Retinal pigment epithelial cell (primary cell): ENCODE results near the gene SUGP2.
"Not testable (repeated sequence)": the region's sequence is repeated elsewhere in the genome, so short reads cannot be mapped to it uniquely, and the experiment has no call there.

ENCODE experiments used
- DNase-seq: peaks from one replicate; pipeline ENCODE4 v3.0.0-alpha.2; 2010; ENCODE audit warnings: low read depth
- H3K4me3 ChIP-seq: 2 replicates; pipeline ENCODE4 v1.5.1; 2011; ENCODE audit warnings: mild to moderate bottlenecking, low read length, control low read depth, moderate library complexity
- CTCF ChIP-seq: conservative IDR thresholded peaks from 2 replicates; pipeline ENCODE4 v1.5.1; 2011; ENCODE audit warnings: low read depth, low read length, control low read depth, inconsistent platforms

Gene SUGP2

GRCh38 chr19:18967358-18968146, 65.8 kb downstream of the SUGP2 start:
- no peak for DNase-seq
- TF ChIP-seq CTCF, result no peak
- H3K4me3 ChIP-seq, result no peak overlapping the region

DNA sequence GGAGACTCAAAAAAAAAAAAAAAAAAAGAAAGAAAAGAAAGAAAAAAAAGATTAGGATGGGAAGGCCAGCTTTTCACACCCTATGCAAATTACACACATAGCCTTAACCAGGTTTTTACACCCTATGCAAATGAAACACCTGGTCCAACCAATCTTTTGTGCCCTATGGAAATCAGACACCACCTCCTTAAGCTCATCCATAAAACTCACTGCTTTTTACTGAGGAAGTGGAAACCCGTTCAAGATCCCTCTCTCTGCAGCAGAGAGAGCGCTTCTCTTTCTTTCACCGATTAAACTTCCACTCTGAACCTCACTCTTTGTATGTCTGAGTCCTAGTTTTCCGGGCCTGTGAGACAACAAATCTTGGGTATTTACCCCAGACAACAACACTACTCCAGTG, 67.0 kb downstream of the SUGP2 start:
- H3K4me3 ChIP-seq, result no peak overlapping the region
- no peak for TF ChIP-seq CTCF
- no peak for DNase-seq

DNA sequence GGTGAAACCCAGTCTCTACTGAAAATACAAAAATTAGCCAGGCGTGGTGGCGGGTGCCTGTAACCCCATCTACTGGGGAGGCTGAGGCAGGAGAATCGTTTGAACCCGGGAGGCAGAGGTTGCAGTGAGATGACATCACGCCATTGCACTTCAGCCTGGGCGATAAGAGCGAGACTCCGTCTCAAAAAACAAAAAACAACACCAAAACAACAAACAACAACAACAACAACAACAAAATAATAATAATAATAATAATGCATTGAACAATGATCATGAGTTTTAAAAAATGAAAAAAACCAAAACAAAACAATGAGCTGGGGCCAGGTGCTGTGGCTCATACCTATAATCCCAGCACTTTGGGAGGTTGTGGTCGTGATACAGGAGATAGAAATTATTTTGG, 69.2 kb downstream of the SUGP2 start:
- TF ChIP-seq CTCF, result no peak
- no peak overlapping the region for H3K4me3 ChIP-seq
- no peak for DNase-seq

DNA sequence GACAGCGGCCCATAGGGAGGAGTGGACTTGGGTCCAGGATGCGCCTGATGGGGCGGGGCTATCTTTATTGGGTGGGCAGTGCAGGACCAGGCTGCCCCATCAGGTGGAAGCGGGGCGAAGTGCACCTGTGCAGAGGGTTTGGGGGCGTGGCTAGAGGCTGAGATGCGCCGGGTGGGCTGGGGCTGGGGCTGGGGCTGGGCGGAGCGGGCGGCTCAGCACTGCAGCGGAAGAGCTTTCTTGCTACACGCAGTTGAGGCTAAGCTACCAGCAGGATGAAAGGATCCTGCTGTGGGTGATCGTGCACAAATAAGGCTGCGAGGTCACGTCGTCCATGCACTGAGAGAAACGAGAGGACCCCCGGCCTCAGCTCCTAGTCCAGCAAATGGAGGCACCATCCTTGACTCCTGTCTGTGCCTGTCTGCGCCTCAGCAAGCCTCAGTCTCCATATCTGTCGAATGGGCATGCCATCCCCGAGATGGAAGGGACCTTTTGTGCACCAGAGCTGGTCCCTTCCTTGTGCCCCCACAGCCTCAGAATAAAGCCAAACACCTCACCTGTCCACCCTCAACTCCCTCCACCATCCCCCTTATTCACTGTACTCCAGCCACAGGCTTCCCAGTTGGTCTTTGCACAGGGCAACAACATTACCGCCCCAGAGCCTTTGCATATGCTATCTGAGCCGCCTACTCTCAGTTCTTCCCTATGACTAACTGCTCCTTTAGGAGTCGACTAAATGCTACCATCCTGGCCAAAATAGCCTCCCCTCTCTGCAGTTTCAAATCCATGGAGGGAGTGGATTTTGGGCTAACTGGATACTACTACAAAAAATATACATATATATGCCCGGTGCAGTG, 71.3 kb downstream of the SUGP2 start:
- TF ChIP-seq CTCF, result no peak
- H3K4me3 ChIP-seq, result no peak overlapping the region
- DNase-seq, result no peak

DNA sequence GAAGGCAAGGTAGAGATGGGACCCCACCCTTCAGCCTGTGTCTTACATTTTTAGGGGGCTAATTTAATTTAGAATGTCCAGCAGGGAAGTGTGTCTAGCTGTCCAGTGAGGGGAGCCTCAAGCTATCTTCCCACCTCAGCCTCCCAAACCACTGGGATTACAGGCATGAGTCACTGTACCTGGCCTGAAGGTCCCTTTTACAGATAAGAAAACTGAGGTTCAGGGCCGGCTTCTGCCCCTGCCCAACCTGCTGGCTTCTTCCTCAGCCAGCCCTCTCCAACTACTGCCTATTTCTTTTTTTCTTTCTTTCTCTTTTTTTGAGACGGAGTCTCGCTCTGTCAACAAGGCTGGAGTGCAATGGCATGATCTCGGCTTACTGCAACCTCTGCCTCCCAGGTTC, 72.9 kb downstream of the SUGP2 start:
- no peak for TF ChIP-seq CTCF
- no peak overlapping the region for H3K4me3 ChIP-seq
- DNase-seq, result no peak

DNA sequence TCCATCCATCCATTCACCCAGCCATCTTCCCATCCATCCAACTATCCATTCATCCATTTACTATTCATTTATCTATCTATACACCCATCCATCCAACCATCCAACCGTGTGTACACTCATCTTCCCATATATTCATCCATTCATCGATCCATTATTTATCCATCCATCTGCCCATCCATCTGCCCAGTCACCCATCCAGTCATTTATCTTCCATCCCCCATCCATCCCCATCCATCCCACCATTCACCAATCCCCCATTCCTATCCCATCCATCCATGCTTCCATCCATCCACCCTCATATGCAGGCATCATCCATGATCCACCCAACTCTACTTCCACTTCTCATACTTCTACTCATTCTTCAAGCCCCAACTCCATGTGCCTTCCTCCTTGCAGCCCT, 78.3 kb downstream of the SUGP2 start:
- no peak for DNase-seq
- TF ChIP-seq CTCF, result no peak
- H3K4me3 ChIP-seq, result no peak overlapping the region

DNA sequence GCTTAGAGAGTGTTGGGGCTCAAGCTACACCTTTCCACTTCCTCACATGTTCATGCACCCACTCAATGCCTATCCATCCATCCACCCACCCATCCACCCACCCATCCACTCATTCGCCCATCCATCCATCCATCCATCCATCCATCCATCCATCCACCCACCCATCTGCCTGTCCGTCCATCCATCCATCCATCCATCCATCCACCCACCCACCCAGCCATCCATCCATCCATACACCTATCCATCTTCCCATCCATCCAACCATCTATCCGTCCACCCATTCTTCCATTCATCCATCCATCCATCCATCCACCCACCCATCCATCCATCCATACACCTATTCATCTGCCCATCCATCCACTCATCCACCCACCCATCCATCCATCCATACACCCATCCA, 79.2 kb downstream of the SUGP2 start:
- TF ChIP-seq CTCF, result no peak
- H3K4me3 ChIP-seq, result no peak overlapping the region
- DNase-seq, result no peak

- not testable (repeated sequence) for H3K4me3 ChIP-seq, DNase-seq
These were observed 80.8 kb downstream of the SUGP2 start for GRCh38 chr19:18952364-18953003.
